CD4-positive, alpha-beta memory T cell (primary cell): Measurements from ENCODE around the gene SEC31A. TPM values are rescaled to one million over a fixed set of nuclear protein-coding genes. Genes with fewer than 3 reads are reported as not detected.

Experiments used
- CTCF ChIA-PET: fragments of 350-600 bp; sonication (Branson Sonifier 250); formaldehyde crosslinking; loops from one replicate; lab custom pipeline; 2021; ENCODE audit warnings: inconsistent platforms; ENCODE audit not compliant: partially characterized antibody; lab: Charles Lee
- POLR2A ChIA-PET: fragments of 350-600 bp; sonication (Branson Sonifier 250); formaldehyde crosslinking; loops from one replicate; lab custom pipeline; 2021; ENCODE audit not compliant: partially characterized antibody; lab: Charles Lee
- DNase-seq, 5 donors: peaks; one replicate each; pipeline versions ENCODE4 v3.0.0 to v3.0.0-alpha.2; 2020 to 2022; ENCODE audit warnings: mixed read lengths in 1 of 5
- H3K27ac ChIP-seq: one replicate; pipeline ENCODE4 v1.7.0; 2013; ENCODE audit warnings: low read depth, low read length
- H3K27me3 ChIP-seq: 2 replicates; pipeline ENCODE4 v1.7.0; 2013; ENCODE audit warnings: mild to moderate bottlenecking, low read length, moderate library complexity; ENCODE audit not compliant: insufficient read depth
- H3K36me3 ChIP-seq: 2 replicates; pipeline ENCODE4 v1.7.0; 2013; ENCODE audit warnings: mild to moderate bottlenecking, low read length, moderate library complexity; ENCODE audit not compliant: insufficient read depth
- H3K4me1 ChIP-seq: 2 replicates; pipeline ENCODE4 v1.7.0; 2013; ENCODE audit warnings: mild to moderate bottlenecking, low read length, moderate library complexity; ENCODE audit not compliant: insufficient read depth
- H3K4me3 ChIP-seq, 2 donors: one replicate each; pipeline ENCODE4 v1.7.0; 2013; ENCODE audit warnings: low read length in 2 of 2, mild to moderate bottlenecking in 1 of 2
- H3K9me3 ChIP-seq, 2 donors: one replicate each; pipeline ENCODE4 v1.7.0; 2013; ENCODE audit warnings: low read length in 2 of 2, control low read depth in 1 of 2; ENCODE audit not compliant: control insufficient read depth in 1 of 2
- H3K27ac Mint-ChIP-seq, 7 donors: one replicate each; pipeline ENCODE4 v1.8.0; 2020 to 2021; ENCODE audit warnings: mixed read lengths in 7 of 7, mild to moderate bottlenecking in 6 of 7, inconsistent platforms in 3 of 7, moderate library complexity in 3 of 7
- H3K27me3 Mint-ChIP-seq, 2 donors: one replicate each; pipeline ENCODE4 v1.8.0; 2020 to 2021; ENCODE audit warnings: mixed read lengths in 2 of 2
- H3K36me3 Mint-ChIP-seq, 2 donors: one replicate each; pipeline ENCODE4 v1.8.0; 2020 to 2021; ENCODE audit warnings: mixed read lengths in 2 of 2, inconsistent platforms in 1 of 2, mild to moderate bottlenecking in 1 of 2
- H3K4me1 Mint-ChIP-seq, 4 donors: one replicate each; pipeline ENCODE4 v1.8.0; 2020 to 2021; ENCODE audit warnings: mixed read lengths in 4 of 4, mild to moderate bottlenecking in 1 of 4
- H3K4me3 Mint-ChIP-seq, 8 donors: one replicate each; pipeline ENCODE4 v1.8.0; 2020 to 2021; ENCODE audit warnings: mixed read lengths in 8 of 8, mild to moderate bottlenecking in 7 of 8, moderate library complexity in 6 of 8, inconsistent platforms in 3 of 8
- H3K9me3 Mint-ChIP-seq, 8 donors: one replicate each; pipeline ENCODE4 v1.8.0; 2020 to 2021; ENCODE audit warnings: mixed read lengths in 8 of 8, mild to moderate bottlenecking in 5 of 8, inconsistent platforms in 3 of 8, moderate library complexity in 1 of 8
- intact Hi-C: fragments of 100-400 bp; cut with micrococcal nuclease; formaldehyde crosslinking; loops from one replicate; pipeline ENCODE4 v1.15.1; 2023
- polyA plus RNA-seq, 2 donors: library from polyadenylated mRNA; unstranded; fragments of 300-500 nt; fragmentation: Illumina TruSeq; gene quantifications; one replicate each; pipeline ENCODE4 v1.2.3, GENCODE V29; 2021
- total RNA-seq, 2 experiments: library from RNA; stranded (reverse); gene quantifications; one replicate each; pipeline ENCODE4 v1.2.3, GENCODE V29; 2021

SEC31A gene, protein sequence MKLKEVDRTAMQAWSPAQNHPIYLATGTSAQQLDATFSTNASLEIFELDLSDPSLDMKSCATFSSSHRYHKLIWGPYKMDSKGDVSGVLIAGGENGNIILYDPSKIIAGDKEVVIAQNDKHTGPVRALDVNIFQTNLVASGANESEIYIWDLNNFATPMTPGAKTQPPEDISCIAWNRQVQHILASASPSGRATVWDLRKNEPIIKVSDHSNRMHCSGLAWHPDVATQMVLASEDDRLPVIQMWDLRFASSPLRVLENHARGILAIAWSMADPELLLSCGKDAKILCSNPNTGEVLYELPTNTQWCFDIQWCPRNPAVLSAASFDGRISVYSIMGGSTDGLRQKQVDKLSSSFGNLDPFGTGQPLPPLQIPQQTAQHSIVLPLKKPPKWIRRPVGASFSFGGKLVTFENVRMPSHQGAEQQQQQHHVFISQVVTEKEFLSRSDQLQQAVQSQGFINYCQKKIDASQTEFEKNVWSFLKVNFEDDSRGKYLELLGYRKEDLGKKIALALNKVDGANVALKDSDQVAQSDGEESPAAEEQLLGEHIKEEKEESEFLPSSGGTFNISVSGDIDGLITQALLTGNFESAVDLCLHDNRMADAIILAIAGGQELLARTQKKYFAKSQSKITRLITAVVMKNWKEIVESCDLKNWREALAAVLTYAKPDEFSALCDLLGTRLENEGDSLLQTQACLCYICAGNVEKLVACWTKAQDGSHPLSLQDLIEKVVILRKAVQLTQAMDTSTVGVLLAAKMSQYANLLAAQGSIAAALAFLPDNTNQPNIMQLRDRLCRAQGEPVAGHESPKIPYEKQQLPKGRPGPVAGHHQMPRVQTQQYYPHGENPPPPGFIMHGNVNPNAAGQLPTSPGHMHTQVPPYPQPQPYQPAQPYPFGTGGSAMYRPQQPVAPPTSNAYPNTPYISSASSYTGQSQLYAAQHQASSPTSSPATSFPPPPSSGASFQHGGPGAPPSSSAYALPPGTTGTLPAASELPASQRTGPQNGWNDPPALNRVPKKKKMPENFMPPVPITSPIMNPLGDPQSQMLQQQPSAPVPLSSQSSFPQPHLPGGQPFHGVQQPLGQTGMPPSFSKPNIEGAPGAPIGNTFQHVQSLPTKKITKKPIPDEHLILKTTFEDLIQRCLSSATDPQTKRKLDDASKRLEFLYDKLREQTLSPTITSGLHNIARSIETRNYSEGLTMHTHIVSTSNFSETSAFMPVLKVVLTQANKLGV
- total RNA-seq (100 to 1,000 TPM; 157 to 167 TPM), polyA plus RNA-seq (100 to 1,000 TPM; 138 to 175 TPM)

DNA sequence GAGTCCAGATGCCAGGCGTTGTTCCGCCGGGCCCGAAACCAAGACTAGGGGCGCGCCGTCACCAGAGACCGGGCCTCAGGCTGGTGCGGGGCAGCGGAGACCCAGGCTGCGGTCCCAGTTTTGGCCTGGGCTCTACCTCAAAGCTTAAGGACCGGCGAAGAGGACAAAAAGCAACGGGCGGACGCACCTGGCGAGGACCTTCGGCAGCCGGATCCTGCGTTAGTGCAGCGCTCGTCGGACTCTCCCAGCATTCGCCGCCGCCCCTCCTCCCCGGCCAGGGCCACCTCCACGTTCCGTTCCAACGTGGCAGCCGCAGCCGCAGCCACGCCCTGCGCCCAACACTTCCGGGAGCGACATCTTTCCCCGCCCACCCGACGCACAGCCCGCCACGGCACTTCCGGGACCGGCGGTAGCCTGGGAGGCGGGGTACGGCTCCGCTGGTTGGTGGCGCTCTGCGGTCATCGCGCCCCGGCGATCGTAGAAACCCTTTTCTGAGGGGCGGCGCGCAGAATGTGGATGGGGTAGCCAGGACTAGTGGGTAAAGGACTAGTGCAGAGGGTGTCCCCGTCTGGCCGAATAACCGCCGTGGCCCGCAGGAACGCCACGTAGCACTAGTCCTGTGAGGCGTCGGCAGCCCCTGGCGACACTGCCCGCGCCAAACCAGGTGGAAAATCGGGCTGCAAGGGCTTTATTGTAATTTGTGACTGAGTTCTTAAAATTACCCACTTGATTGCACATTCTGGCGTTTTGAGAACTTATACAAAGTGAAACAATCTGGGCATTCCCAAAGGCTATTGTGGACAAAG, at the start of gene SEC31A:
Gene SEC31A, minus strand, starts transcription at position 253 of the 806 bp plus-strand sequence. CDS start 9,217 bp downstream, outside the sequence.
- Histone ChIP-seq H3K4me1 (peaks cover 32% of the 10 kb centered on the region), H3K9me3 (no peaks in the 10 kb centered on the region), H3K27ac (peak within 1 kb of the TSS; percentile 99), H3K27me3 (no peaks in the 10 kb centered on the region), H3K4me3 (peak within 1 kb of the TSS; percentile 66 to 91), H3K36me3 (peaks cover 9% of the 10 kb centered on the region)
- no peaks in the 10 kb centered on the region for H3K27me3 Mint-ChIP-seq
- H3K27ac Mint-ChIP-seq = peak within 1 kb of the TSS; percentile 95 to 99 (median 98)
- POLR2A ChIA-PET = interaction anchor here (0.9 to 4.9 kb wide), 8 partner anchors 9 to 463 kb away, joined by 4 to 53 read pairs (median 6); partner anchors contain the start of genes COPS4 and THAP9
- no peaks in the 10 kb centered on the region for H3K9me3 Mint-ChIP-seq
- H3K4me3 Mint-ChIP-seq = peak within 1 kb of the TSS; percentile 89 to 96 (median 94)
- H3K4me1 Mint-ChIP-seq = peaks cover 22 to 51% (median 32%) of the 10 kb centered on the region in 4 donors
- intact Hi-C loops = loop anchor here (1.0 to 10.0 kb wide), 7 partner anchors 9 to 1396 kb away; partner anchors contain the start of genes COPS4, COQ2, ENOPH1 and HNRNPDL
- peak; percentile 95 to 96 (median 96) for DNase-seq
- H3K36me3 Mint-ChIP-seq = peaks cover 12 to 46% of the 10 kb centered on the region in 2 donors
- CTCF ChIA-PET = interaction anchor here (1.2 to 1.3 kb wide), 2 partner anchors 9 to 392 kb away, joined by 3 to 4 read pairs; partner anchors contain the start of gene THAP9

DNA sequence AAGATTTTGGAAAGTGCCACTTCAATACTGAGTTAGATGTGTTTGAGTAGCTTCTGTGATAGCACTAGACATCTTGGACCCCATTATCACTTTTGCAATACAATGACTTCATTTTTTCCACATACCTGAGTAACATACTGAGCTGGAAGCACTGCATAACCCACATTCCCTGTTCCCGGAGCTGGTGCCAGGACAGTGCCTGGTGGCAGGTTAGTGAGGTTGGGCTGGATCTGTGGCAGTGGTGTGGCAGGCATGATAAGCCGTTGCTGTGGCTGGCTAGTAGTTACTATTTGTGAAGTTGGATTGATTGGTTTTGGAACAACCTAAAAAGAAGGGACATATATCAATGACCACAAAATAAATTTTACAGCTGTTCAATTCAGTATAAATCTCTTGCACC, 48.5 kb upstream of the SEC31A start:
- Mint-ChIP-seq H3K4me1 (peaks cover 0 to 5% (median 0%) of the 10 kb centered on the region in 4 donors), H3K36me3 (peaks cover 45 to 70% of the 10 kb centered on the region in 2 donors), H3K27me3 (no peaks in the 10 kb centered on the region), H3K9me3 (no peaks in the 10 kb centered on the region), H3K27ac (peak overlapping the region in 1 of 7 donors; percentile 7), H3K4me3 (no peak overlapping the region)
- no peaks in the 10 kb centered on the region for H3K27me3 ChIP-seq
- no peak overlapping the region for H3K27ac ChIP-seq
- ChIA-PET CTCF (interaction anchor here (0.8 to 0.9 kb wide), 3 partner anchors 11 to 96 kb away, joined by 3 read pairs; partner anchors contain the start of gene COPS4), POLR2A (no interaction called here)
- no peak overlapping the region for H3K4me3 ChIP-seq
- H3K9me3 ChIP-seq = no peaks in the 10 kb centered on the region
- no peaks in the 10 kb centered on the region for H3K4me1 ChIP-seq
- no peak for DNase-seq
- H3K36me3 ChIP-seq = peaks cover 22% of the 10 kb centered on the region
- intact Hi-C loops = no loop called here

DNA sequence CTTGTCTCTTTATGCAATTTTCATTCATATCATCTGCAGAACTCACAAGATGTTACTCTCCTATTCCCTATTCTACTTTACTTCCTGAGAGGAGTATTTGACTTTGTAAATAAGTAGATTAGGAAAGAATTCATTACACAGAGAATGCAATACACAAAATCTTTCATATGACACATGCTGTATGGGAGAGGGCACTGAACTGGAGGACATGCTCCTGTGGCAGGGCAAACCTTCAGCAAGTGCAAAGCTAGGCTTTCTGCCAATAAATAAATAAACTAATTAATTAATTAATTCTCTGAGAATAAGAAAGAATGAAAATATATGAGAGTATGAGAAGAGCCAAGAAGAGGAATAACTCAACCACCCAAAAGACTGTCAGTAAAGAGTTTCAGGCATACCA, 43.5 kb upstream of the SEC31A start:
- H3K4me3 ChIP-seq = no peak overlapping the region
- no peak for DNase-seq
- Mint-ChIP-seq H3K9me3 (no peaks in the 10 kb centered on the region), H3K27ac (no peak overlapping the region), H3K36me3 (peaks cover 36 to 64% of the 10 kb centered on the region in 2 donors), H3K4me1 (no peaks in the 10 kb centered on the region), H3K4me3 (no peak overlapping the region), H3K27me3 (no peaks in the 10 kb centered on the region)
- H3K27ac ChIP-seq = no peak overlapping the region
- CTCF ChIA-PET = no interaction called here
- H3K27me3 ChIP-seq = no peaks in the 10 kb centered on the region
- intact Hi-C loops = no loop called here
- no peaks in the 10 kb centered on the region for H3K9me3 ChIP-seq
- POLR2A ChIA-PET = no interaction called here
- H3K36me3 ChIP-seq = peaks cover 29% of the 10 kb centered on the region
- no peaks in the 10 kb centered on the region for H3K4me1 ChIP-seq

DNA sequence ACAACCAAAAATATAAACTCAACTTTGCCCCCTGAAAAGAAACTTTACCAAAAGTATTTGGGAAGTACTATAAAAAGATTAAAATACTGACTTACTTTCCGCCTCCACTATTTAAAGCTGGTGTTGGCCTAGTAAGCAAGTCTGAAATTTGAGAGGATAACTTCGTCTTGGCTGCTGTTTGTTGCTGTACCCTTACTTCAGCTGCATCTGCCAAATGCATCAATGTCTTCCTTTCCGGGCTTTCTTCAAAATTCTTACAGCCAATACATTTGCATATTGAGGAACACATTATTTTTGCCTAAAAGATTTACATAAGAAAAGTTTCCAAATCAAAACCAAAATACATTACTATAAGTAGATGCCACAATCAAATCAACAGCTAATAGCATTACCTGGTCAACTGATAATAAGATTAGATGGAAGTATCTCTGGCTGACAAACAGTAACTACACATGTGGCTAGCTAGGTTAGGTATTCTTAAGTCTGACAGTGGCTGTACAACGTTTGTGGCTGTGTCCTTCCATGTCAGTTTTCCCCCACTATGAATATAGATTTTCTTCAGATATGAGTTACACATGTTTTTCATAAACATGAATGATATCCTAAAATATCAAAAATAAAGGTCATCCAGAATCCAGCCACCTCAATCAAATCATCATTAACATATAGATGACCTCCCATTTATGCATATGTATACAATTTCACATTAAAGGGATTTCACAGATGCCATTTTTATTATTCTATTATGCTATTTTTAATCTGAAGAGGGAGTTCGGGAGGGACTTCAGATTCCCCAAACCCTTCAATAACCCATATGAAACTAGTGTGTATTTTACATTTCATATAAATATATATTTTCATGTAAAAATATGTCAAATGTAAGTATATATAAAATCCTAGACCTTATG, 40.1 kb upstream of the SEC31A start:
- CTCF ChIA-PET = no interaction called here

DNA sequence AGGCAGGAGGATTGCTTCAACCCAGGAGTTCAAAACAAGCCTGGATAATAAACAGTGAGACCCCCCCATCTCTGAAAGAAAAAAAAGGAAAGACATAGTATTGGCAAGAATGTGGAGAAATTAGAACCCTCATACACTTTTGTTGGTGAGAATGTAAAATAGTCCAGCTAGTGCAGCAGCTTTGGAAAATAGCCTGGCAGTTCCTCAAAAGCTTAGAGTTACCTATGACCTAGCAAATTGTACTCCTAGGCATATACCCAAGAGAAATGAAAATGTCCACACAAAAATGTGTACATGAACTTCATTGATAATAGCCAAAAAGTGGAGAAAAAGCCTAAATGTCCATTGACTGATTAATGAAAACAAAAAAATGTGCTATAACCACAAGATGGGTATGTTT, 30.8 kb upstream of the SEC31A start:
- no peak overlapping the region for H3K27ac ChIP-seq
- CTCF ChIA-PET = no interaction called here
- H3K27me3 ChIP-seq = no peaks in the 10 kb centered on the region
- no peaks in the 10 kb centered on the region for H3K27me3 Mint-ChIP-seq
- no peaks in the 10 kb centered on the region for H3K9me3 ChIP-seq
- peaks cover 0 to 8% of the 10 kb centered on the region in 2 donors for H3K36me3 Mint-ChIP-seq
- H3K27ac Mint-ChIP-seq = peak overlapping the region in 1 of 7 donors; percentile 70
- DNase-seq = no peak
- H3K4me3 Mint-ChIP-seq = no peak overlapping the region
- H3K4me1 ChIP-seq = no peaks in the 10 kb centered on the region
- H3K9me3 Mint-ChIP-seq = no peaks in the 10 kb centered on the region
- intact Hi-C loops = no loop called here
- no peaks in the 10 kb centered on the region for H3K36me3 ChIP-seq
- POLR2A ChIA-PET = no interaction called here
- H3K4me1 Mint-ChIP-seq = no peaks in the 10 kb centered on the region
- H3K4me3 ChIP-seq = no peak overlapping the region

More for the DNA sequence above, 40.1 kb upstream of the SEC31A start:
- Mint-ChIP-seq H3K9me3 (no peaks in the 10 kb centered on the region), H3K4me1 (no peaks in the 10 kb centered on the region), H3K4me3 (no peak overlapping the region), H3K27ac (peak overlapping the region in 2 of 7 donors; percentile 31 to 49), H3K36me3 (peaks cover 27 to 52% of the 10 kb centered on the region in 2 donors), H3K27me3 (no peaks in the 10 kb centered on the region)
- H3K4me3 ChIP-seq = no peak overlapping the region
- no peaks in the 10 kb centered on the region for H3K9me3 ChIP-seq
- POLR2A ChIA-PET = no interaction called here
- peaks cover 16% of the 10 kb centered on the region for H3K36me3 ChIP-seq
- H3K27ac ChIP-seq = no peak overlapping the region
- no peaks in the 10 kb centered on the region for H3K27me3 ChIP-seq
- no peaks in the 10 kb centered on the region for H3K4me1 ChIP-seq
- DNase-seq = no peak
- intact Hi-C loops = no loop called here
